SK-N-SH (cell line): ENCODE data around the gene GALNT18. TPM values are rescaled to one million over a fixed set of nuclear protein-coding genes. Genes with fewer than 3 reads are reported as not detected.

ENCODE experiments used
- CTCF ChIA-PET: fragments of 300-600, 350-600 bp; formaldehyde crosslinking; extraction: SDS; loops from one replicate; lab custom pipeline; 2021; lab: Yijun Ruan, JAX
- POLR2A ChIA-PET: fragments of 350-600 bp; sonication (Branson Sonifier 250); formaldehyde crosslinking; extraction: SDS; loops from one replicate; lab custom pipeline; 2020; ENCODE audit warnings: antibody characterized with exemption, inconsistent platforms; lab: Yijun Ruan, JAX
- DNase-seq: peaks from one replicate; pipeline ENCODE4 v3.0.0; 2012
- H2AFZ ChIP-seq: fragments of 200-600 bp; sonication (generic); 2 replicates; pipeline ENCODE4 v1.8.1; 2016; ENCODE audit warnings: antibody characterized with exemption, mild to moderate bottlenecking, low read depth
- H3F3A ChIP-seq: fragments of 200-600 bp; sonication (generic); replicated peaks from 2 replicates; pipeline ENCODE3; 2016; ENCODE audit warnings: antibody characterized with exemption, mild to moderate bottlenecking; ENCODE audit not compliant: insufficient read depth
- H3K27ac ChIP-seq, 2 experiments: fragments of 200-500 bp in 1 of 2; fragments of 200-600 bp in 1 of 2; sonication (Bioruptor generic) in 1 of 2; sonication (generic), shearing (Covaris generic) in 1 of 2; 2 replicates each; pipeline versions ENCODE4 v1.5.1 to v1.6.1; 2014 to 2016; ENCODE audit warnings: low read depth in 2 of 2, inconsistent platforms in 1 of 2, low read length in 1 of 2, mild to moderate bottlenecking in 1 of 2, mixed read lengths in 1 of 2
- H3K27me3 ChIP-seq: fragments of 200-600 bp; sonication (generic), shearing (Covaris generic); 2 replicates; pipeline ENCODE4 v1.6.1; 2016; ENCODE audit warnings: mixed run types; ENCODE audit not compliant: insufficient read depth
- H3K36me3 ChIP-seq, 2 experiments: fragments of 200-500 bp in 1 of 2; fragments of 200-600 bp in 1 of 2; sonication (Bioruptor generic) in 1 of 2; sonication (generic) in 1 of 2; replicated peaks in 1 of 2; 2 replicates each; pipeline versions ENCODE3 to v1.5.1; 2014 to 2016; ENCODE audit warnings: low read length in 1 of 2, mild to moderate bottlenecking in 1 of 2; ENCODE audit not compliant: insufficient read depth in 2 of 2, control insufficient read depth in 1 of 2
- H3K4me1 ChIP-seq, 2 experiments: fragments of 200-500 bp in 1 of 2; fragments of 200-600 bp in 1 of 2; sonication (Bioruptor generic) in 1 of 2; sonication (generic), shearing (Covaris generic) in 1 of 2; 2 replicates each; pipeline versions ENCODE4 v1.5.1 to v1.6.1; 2014 to 2016; ENCODE audit warnings: low read depth in 1 of 2, low read length in 1 of 2, mixed run types in 1 of 2; ENCODE audit not compliant: insufficient read depth in 2 of 2, control insufficient read depth in 1 of 2
- H3K4me2 ChIP-seq: fragments of 200-600 bp; sonication (generic), shearing (Covaris generic); 2 replicates; pipeline ENCODE4 v1.6.1; 2017; ENCODE audit warnings: mixed run types
- H3K4me3 ChIP-seq, 2 experiments: fragments of 200-500 bp in 1 of 2; fragments of 200-600 bp in 1 of 2; sonication (Bioruptor generic) in 1 of 2; sonication (generic), shearing (Covaris generic) in 1 of 2; 2 replicates each; pipeline versions ENCODE4 v1.5.1 to v1.8.1; 2014 to 2016; ENCODE audit warnings: low read depth in 2 of 2, inconsistent platforms in 1 of 2, low read length in 1 of 2, mild to moderate bottlenecking in 1 of 2, mixed read lengths in 1 of 2, moderate library complexity in 1 of 2
- H3K79me2 ChIP-seq: fragments of 200-600 bp; sonication (generic); 2 replicates; pipeline ENCODE4 v1.8.1; 2017; ENCODE audit warnings: mild to moderate bottlenecking; ENCODE audit not compliant: insufficient read depth
- H3K9ac ChIP-seq: fragments of 200-600 bp; sonication (generic); 2 replicates; pipeline ENCODE4 v1.6.1; 2017; ENCODE audit warnings: mixed run types
- H3K9me2 ChIP-seq: fragments of 200-600 bp; sonication (generic); 2 replicates; pipeline ENCODE4 v1.6.1; 2017; ENCODE audit warnings: mixed run types
- H3K9me3 ChIP-seq: fragments of 200-600 bp; sonication (generic); 2 replicates; pipeline ENCODE4 v1.6.1; 2017; ENCODE audit warnings: mixed run types, mild to moderate bottlenecking, moderate library complexity
- H4K20me1 ChIP-seq: fragments of 200-600 bp; sonication (generic); 2 replicates; pipeline ENCODE4 v1.6.1; 2017; ENCODE audit warnings: mild to moderate bottlenecking, mixed run types; ENCODE audit not compliant: insufficient read depth
- ELF1 ChIP-seq: IDR thresholded peaks from 2 replicates; pipeline ENCODE4 v1.4.0; 2012
- GABPA ChIP-seq: IDR thresholded peaks from 2 replicates; pipeline ENCODE4 v1.4.0; 2012; ENCODE audit warnings: low read depth, mild to moderate bottlenecking
- GATA2 ChIP-seq: sonication (generic); formaldehyde crosslinking; IDR thresholded peaks from 2 replicates; pipeline ENCODE4 v1.5.0; 2020; ENCODE audit warnings: mild to moderate bottlenecking, missing genetic modification reagents
- IRF3 ChIP-seq: fragments of 150-350 bp; IDR thresholded peaks from 2 replicates; pipeline ENCODE4 v1.6.1; 2016; ENCODE audit warnings: mild to moderate bottlenecking, low read depth, low read length
- JUND ChIP-seq: IDR thresholded peaks from 2 replicates; pipeline ENCODE4 v1.4.0; 2012
- MEF2A ChIP-seq: IDR thresholded peaks from 2 replicates; pipeline ENCODE4 v1.4.0; 2012; ENCODE audit warnings: low read depth, borderline replicate concordance
- MXI1 ChIP-seq: IDR thresholded peaks from 2 replicates; pipeline ENCODE4 v1.6.1; 2012; ENCODE audit warnings: mild to moderate bottlenecking, low read depth, low read length, improper control_type of control experiment
- POLR2AphosphoS5 ChIP-seq: IDR thresholded peaks from 2 replicates; pipeline ENCODE4 v1.6.1; 2012; ENCODE audit warnings: low read depth, low read length
- RAD21 ChIP-seq: IDR thresholded peaks from 2 replicates; pipeline ENCODE4 v1.6.1; 2012; ENCODE audit warnings: mild to moderate bottlenecking, low read length
- RCOR1 ChIP-seq: fragments of 150-350 bp; IDR thresholded peaks from 2 replicates; pipeline ENCODE4 v1.6.1; 2017; ENCODE audit warnings: antibody characterized with exemption, low read length
- RXRA ChIP-seq: IDR thresholded peaks from 2 replicates; pipeline ENCODE4 v1.4.0; 2012; ENCODE audit warnings: low read depth, mild to moderate bottlenecking, borderline replicate concordance
- SIN3A ChIP-seq: IDR thresholded peaks from 2 replicates; pipeline ENCODE4 v1.6.1; 2012; ENCODE audit warnings: low read depth, mild to moderate bottlenecking, low read length, moderate library complexity, borderline replicate concordance
- SMC3 ChIP-seq: IDR thresholded peaks from 2 replicates; pipeline ENCODE4 v1.6.1; 2012; ENCODE audit warnings: low read depth, low read length, improper control_type of control experiment
- TAF1 ChIP-seq: IDR thresholded peaks from 2 replicates; pipeline ENCODE4 v1.6.1; 2012; ENCODE audit warnings: low read depth, mild to moderate bottlenecking, low read length, moderate library complexity, borderline replicate concordance
- USF2 ChIP-seq: fragments of 150-350 bp; IDR thresholded peaks from 2 replicates; pipeline ENCODE4 v1.6.1; 2017; ENCODE audit warnings: antibody characterized with exemption, low read length, low read depth, borderline replicate concordance
- YY1 ChIP-seq: IDR thresholded peaks from 2 replicates; pipeline ENCODE4 v1.4.0; 2012; ENCODE audit warnings: low read depth, mild to moderate bottlenecking
- ZBTB33 ChIP-seq: IDR thresholded peaks from 2 replicates; pipeline ENCODE4 v1.4.0; 2012; ENCODE audit warnings: low read depth, borderline replicate concordance
- WGBS: methylation state at CpG from one replicate; pipeline ENCODE4 v1.1.6; 2017; ENCODE audit warnings: low lambda C conversion rate; 5-methylcytosine and 5-hydroxymethylcytosine counted together
- polyA plus RNA-seq, 3 experiments: library from polyadenylated mRNA; depleted of rRNA; stranded (reverse); fragments of >200 nt; gene quantifications; 2 replicates each; pipeline ENCODE4 v1.2.3, GENCODE V29; 2012

Gene GALNT18
- polyA plus RNA-seq, 1 of the 3 experiments (the other 2 are of a cell fraction): 0.64 TPM

DNA sequence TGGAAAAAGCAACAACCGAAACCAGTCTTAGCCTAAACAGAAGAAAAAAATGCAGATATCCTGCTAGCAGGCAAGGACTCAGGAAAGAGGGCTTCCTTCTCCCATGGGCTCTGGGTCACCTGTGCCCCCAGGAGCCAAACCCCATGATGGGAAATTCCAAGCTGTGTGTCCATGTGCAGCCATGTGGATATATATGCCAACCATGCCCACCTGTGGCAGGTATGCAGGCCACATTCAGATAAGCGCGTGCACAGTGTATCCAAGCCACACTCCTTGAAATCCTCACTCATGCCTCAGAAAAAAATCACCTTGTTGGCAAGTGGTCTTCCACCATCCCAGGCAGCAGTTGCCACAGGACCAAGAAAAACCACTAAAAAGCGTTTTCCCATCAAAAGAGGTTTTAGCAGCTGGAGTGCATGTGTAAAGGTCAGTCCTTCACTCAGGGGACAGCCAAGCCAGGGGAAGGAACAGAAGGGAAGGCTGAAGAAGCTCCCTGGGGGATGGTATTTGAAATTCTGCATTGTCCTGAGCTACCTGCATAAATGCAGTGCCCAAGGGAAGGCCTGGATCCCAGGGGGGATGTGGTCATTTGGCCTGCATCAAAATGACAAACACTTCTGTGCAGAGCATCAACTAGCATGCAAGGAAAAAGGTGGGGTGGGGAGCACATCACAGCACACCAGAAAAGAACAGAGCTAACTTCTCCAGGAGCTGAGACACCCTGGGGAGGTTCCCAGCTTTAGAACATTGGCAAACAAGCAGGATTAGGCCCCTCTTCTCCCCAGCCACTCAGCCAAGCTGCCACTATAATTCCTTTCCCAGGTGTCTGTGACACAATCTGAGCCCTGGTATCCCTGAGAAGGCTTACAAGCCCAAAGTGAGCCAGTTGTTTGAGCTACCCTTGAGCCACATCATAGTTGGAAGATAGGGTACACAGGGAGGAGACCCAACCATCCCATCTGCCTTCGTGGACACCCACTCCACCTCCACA is 76.2 kb downstream of the GALNT18 start:
- H3K9ac ChIP-seq: no peak overlapping the region
- H3F3A ChIP-seq: no peaks in the 10 kb centered on the region
- H3K4me2 ChIP-seq: no peak overlapping the region
- no peaks in the 10 kb centered on the region for H3K9me2 ChIP-seq
- H3K4me3 ChIP-seq: no peak overlapping the region
- H3K4me1 ChIP-seq: peaks cover 0 to 20% of the 10 kb centered on the region in 2 experiments; a peak in 1 of 4 replicates
- no peaks in the 10 kb centered on the region for H3K9me3 ChIP-seq
- WGBS: 56% methylated on average over 5 of the region's 5 CpGs
- H2AFZ ChIP-seq: no peak overlapping the region
- H3K79me2 ChIP-seq: no peaks in the 10 kb centered on the region
- ChIA-PET CTCF (interaction anchor here (1.3 kb wide), 1 partner anchor 76 kb away, joined by 3 read pairs; the partner anchor contains the start of gene GALNT18), POLR2A (no interaction called here)
- H3K27ac ChIP-seq: no peak overlapping the region
- H3K27me3 ChIP-seq: no peaks in the 10 kb centered on the region
- H4K20me1 ChIP-seq: no peaks in the 10 kb centered on the region
- DNase-seq: no peak
- H3K36me3 ChIP-seq: no peaks in the 10 kb centered on the region
- TF ChIP-seq MXI1 (no peak), GABPA (no peak), USF2 (no peak), YY1 (no peak), MEF2A (no peak), JUND (no peak), IRF3 (no peak), SIN3A (no peak), POLR2AphosphoS5 (no peak), ZBTB33 (no peak), ELF1 (no peak), TAF1 (no peak), RCOR1 (no peak), GATA2 (no peak), SMC3 (no peak), RXRA (no peak), RAD21 (no peak)
